ENCODE measurements around the gene UNCX.
"Not testable (repeated sequence)": the region's sequence is repeated elsewhere in the genome, so short reads cannot be mapped to it uniquely, and the experiment has no call there.

Gene UNCX

GRCh38 chr7:1210321-1210978 is 22.2 kb upstream of the UNCX start:
- no peak for DNase-seq (ENCODE audit: low spot score)
- TF ChIP-seq, protein P1, sequence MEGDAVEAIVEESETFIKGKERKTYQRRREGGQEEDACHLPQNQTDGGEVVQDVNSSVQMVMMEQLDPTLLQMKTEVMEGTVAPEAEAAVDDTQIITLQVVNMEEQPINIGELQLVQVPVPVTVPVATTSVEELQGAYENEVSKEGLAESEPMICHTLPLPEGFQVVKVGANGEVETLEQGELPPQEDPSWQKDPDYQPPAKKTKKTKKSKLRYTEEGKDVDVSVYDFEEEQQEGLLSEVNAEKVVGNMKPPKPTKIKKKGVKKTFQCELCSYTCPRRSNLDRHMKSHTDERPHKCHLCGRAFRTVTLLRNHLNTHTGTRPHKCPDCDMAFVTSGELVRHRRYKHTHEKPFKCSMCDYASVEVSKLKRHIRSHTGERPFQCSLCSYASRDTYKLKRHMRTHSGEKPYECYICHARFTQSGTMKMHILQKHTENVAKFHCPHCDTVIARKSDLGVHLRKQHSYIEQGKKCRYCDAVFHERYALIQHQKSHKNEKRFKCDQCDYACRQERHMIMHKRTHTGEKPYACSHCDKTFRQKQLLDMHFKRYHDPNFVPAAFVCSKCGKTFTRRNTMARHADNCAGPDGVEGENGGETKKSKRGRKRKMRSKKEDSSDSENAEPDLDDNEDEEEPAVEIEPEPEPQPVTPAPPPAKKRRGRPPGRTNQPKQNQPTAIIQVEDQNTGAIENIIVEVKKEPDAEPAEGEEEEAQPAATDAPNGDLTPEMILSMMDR (IDR thresholded peaks at IDR 0.05; ENCODE audit: extremely low read depth, missing control alignments): no peak

DNA sequence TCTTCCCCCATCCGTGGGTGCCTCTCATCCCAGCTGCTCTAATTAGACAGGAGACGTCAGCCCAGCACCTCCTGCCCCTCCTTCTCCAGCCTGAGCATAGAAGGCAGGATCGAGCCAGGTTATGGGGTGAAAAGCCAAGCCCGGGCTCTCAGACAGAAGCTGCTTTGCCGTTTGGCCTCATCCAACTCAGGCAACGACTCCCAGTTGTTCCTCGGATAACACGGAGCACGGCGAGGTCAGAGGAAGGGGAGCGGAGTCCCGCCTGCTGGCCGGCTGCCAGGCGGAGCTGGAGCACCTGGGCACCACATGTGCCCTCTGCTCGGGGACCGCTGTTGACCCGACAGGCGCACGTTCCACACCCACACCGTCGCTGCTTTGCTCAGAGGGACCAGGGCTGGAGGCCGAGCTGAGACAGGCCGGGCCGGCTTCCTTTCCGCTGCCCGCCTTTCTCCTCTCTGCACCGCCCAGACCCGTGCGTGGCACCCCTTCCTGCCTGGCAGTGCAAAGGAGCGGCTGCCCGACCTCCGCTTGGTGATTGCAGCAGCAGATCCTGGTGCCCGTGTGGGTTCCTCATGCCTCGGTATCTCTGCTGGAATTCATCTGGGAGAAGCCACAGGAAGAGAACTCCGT is 21.6 kb upstream of the UNCX start:
- DNase-seq (ENCODE audit: low spot score): no peak
- TF ChIP-seq, protein P1 (IDR thresholded peaks at IDR 0.05; ENCODE audit: extremely low read depth, missing control alignments): no peak

DNA sequence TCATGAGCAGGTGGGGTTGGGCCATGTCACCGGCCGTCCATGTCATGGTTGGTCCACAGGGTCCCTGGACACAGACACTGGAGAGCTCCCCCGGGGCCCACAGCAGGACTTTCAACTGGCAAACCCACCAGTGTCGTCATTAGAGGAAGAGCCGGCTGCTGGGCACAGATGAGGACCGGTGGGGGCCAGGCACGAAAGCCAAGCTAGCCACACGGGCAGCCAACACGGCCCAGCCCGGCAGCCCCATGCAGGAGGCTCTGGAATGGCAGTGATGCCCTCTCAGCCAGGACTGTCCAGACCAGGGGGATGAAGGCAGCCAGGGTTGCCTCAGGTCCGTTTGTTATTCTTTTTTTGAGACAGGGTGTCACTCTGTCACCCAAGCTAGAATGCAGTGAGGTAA is 21.1 kb upstream of the UNCX start:
- TF ChIP-seq, protein P1 (IDR thresholded peaks at IDR 0.05; ENCODE audit: extremely low read depth, missing control alignments): no peak
- DNase-seq (ENCODE audit: low spot score): no peak

DNA sequence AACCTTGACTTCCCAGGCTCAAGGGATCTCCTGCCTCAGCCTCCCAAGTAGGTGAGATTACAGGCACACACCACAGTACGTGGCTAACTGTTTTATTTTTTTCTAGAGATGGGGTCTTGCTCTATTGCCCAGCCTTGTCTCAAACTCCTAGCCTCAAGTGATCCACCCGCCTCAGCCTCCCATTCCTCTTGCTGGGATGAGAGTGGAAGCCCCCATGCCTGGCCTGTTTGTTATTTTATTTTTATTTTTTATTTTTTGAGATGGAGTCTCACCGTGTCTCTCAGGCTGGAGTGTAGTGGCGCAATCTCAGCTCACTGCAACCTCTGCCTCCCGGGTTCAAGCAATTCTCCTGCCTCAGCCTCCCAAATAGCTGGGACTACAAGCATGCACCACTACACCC is 20.6 kb upstream of the UNCX start:
- not testable (repeated sequence) for DNase-seq (ENCODE audit: low spot score)

DNA sequence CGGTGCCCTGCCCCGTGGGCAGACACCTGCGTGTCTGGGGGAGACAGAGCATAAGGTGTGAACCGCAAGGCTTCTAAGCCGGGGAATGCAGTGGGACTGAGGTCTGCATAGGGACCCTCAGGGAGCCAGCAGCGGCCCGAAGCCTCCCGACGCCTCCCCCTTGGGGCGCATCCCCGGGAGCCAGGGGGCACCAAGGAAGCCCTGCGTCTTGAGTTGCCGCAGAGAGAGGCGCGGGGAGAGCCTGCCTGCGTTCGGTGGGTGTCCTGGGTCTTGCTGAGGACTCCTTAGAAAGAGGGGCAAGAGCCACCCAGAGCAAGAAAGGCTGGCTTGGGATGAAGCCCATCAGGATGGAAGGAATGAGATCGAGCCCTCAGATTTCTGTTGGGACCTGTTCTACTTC is 18.2 kb upstream of the UNCX start:
- no peak for DNase-seq (ENCODE audit: low spot score)
- TF ChIP-seq, protein P1 (IDR thresholded peaks at IDR 0.05; ENCODE audit: extremely low read depth, missing control alignments): no peak

GRCh38 chr7:1218541-1219165 is 14.0 kb upstream of the UNCX start:
- TF ChIP-seq, protein P1 (IDR thresholded peaks at IDR 0.05; ENCODE audit: extremely low read depth, missing control alignments): no peak
- no peak for DNase-seq (ENCODE audit: low spot score)

- peak; percentile 26 for DNase-seq (ENCODE audit: low spot score)
- TF ChIP-seq, protein P1 (IDR thresholded peaks at IDR 0.05; ENCODE audit: extremely low read depth, missing control alignments): no peak
Measured at GRCh38 chr7:1219498-1219897, 13.2 kb upstream of the UNCX start.
